SK-N-SH (cell line): Measurements from ENCODE around the gene PTPRB.

Experiments
- EP300 ChIP-seq, 2 experiments: IDR thresholded peaks; 2 replicates each; pipeline versions ENCODE4 v1.4.0 to v1.6.1; 2012; ENCODE audit warnings: borderline replicate concordance in 1 of 2, low read depth in 1 of 2, low read length in 1 of 2
- EZH2phosphoT487 ChIP-seq: fragments of 200-600 bp; sonication (generic); IDR thresholded peaks from 2 replicates; pipeline ENCODE4 v1.6.1; 2017; ENCODE audit warnings: low read depth, mixed run types, mild to moderate bottlenecking, antibody characterized with exemption, moderate library complexity, borderline replicate concordance
- FOXM1 ChIP-seq: IDR thresholded peaks from 2 replicates; pipeline ENCODE4 v1.4.0; 2012; ENCODE audit warnings: low read depth, mild to moderate bottlenecking
- GABPA ChIP-seq: IDR thresholded peaks from 2 replicates; pipeline ENCODE4 v1.4.0; 2012; ENCODE audit warnings: low read depth, mild to moderate bottlenecking
- POLR2AphosphoS5 ChIP-seq: IDR thresholded peaks from 2 replicates; pipeline ENCODE4 v1.6.1; 2012; ENCODE audit warnings: low read depth, low read length
- RCOR1 ChIP-seq: fragments of 150-350 bp; IDR thresholded peaks from 2 replicates; pipeline ENCODE4 v1.6.1; 2017; ENCODE audit warnings: antibody characterized with exemption, low read length
- SMC3 ChIP-seq: IDR thresholded peaks from 2 replicates; pipeline ENCODE4 v1.6.1; 2012; ENCODE audit warnings: low read depth, low read length, improper control_type of control experiment
- YY1 ChIP-seq: IDR thresholded peaks from 2 replicates; pipeline ENCODE4 v1.4.0; 2012; ENCODE audit warnings: low read depth, mild to moderate bottlenecking
- TF ChIP-seq, protein P1 (sequence below): fragments of 150-350 bp; IDR thresholded peaks from 2 replicates; pipeline ENCODE4 v1.6.1; 2016; ENCODE audit warnings: mild to moderate bottlenecking, low read depth, low read length
- TF ChIP-seq, protein P2 (sequence below): IDR thresholded peaks from 2 replicates; pipeline ENCODE4; 2012
- TF ChIP-seq, protein P3 (sequence below): fragments of 200-600 bp; sonication (generic); IDR thresholded peaks from 2 replicates; pipeline ENCODE4 v1.6.1; 2017; ENCODE audit warnings: antibody characterized with exemption, mild to moderate bottlenecking, moderate library complexity
- TF ChIP-seq, protein P4 (sequence below): IDR thresholded peaks from 2 replicates; pipeline ENCODE4 v1.4.0; 2012; ENCODE audit warnings: low read depth, borderline replicate concordance
- TF ChIP-seq, protein P5 (sequence below): IDR thresholded peaks from 2 replicates; pipeline ENCODE4 v1.6.1; 2012; ENCODE audit warnings: mild to moderate bottlenecking, low read depth, low read length, moderate library complexity

DNA sequence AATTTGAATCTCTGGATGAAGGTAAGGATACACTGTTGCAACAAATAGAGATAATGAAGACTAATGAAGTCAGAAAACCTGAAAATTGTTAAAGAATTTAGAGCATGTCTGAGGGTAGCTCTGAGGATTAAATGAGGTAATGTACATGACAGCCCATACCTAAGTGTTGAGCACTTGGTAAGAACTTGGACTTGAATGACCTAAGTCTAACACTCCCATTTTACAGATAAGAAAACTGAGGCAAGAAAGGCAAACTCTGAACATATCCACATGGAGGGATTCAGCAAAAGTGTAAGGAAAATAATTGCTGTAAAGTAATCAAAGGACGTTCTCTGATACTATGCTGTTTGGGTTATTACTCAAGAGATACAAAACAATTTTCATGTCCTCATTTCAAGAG lies 29.0 kb downstream of the PTPRB start:
- TF ChIP-seq, protein P1, sequence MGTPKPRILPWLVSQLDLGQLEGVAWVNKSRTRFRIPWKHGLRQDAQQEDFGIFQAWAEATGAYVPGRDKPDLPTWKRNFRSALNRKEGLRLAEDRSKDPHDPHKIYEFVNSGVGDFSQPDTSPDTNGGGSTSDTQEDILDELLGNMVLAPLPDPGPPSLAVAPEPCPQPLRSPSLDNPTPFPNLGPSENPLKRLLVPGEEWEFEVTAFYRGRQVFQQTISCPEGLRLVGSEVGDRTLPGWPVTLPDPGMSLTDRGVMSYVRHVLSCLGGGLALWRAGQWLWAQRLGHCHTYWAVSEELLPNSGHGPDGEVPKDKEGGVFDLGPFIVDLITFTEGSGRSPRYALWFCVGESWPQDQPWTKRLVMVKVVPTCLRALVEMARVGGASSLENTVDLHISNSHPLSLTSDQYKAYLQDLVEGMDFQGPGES = no peak
- no peak for TF ChIP-seq SMC3
- TF ChIP-seq RCOR1 = no peak
- TF ChIP-seq, protein P2, sequence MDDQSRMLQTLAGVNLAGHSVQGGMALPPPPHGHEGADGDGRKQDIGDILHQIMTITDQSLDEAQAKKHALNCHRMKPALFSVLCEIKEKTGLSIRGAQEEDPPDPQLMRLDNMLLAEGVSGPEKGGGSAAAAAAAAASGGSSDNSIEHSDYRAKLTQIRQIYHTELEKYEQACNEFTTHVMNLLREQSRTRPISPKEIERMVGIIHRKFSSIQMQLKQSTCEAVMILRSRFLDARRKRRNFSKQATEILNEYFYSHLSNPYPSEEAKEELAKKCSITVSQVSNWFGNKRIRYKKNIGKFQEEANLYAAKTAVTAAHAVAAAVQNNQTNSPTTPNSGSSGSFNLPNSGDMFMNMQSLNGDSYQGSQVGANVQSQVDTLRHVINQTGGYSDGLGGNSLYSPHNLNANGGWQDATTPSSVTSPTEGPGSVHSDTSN = no peak
- TF ChIP-seq, protein P3, sequence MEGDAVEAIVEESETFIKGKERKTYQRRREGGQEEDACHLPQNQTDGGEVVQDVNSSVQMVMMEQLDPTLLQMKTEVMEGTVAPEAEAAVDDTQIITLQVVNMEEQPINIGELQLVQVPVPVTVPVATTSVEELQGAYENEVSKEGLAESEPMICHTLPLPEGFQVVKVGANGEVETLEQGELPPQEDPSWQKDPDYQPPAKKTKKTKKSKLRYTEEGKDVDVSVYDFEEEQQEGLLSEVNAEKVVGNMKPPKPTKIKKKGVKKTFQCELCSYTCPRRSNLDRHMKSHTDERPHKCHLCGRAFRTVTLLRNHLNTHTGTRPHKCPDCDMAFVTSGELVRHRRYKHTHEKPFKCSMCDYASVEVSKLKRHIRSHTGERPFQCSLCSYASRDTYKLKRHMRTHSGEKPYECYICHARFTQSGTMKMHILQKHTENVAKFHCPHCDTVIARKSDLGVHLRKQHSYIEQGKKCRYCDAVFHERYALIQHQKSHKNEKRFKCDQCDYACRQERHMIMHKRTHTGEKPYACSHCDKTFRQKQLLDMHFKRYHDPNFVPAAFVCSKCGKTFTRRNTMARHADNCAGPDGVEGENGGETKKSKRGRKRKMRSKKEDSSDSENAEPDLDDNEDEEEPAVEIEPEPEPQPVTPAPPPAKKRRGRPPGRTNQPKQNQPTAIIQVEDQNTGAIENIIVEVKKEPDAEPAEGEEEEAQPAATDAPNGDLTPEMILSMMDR = no peak
- TF ChIP-seq EP300 (IDR thresholded peaks at IDR 0.05; ENCODE audit: borderline replicate concordance in 1 of 2, low read depth in 1 of 2, low read length in 1 of 2) = no peak
- TF ChIP-seq EZH2phosphoT487 = no peak
- no peak for TF ChIP-seq FOXM1
- no peak for TF ChIP-seq POLR2AphosphoS5
- TF ChIP-seq, protein P4, sequence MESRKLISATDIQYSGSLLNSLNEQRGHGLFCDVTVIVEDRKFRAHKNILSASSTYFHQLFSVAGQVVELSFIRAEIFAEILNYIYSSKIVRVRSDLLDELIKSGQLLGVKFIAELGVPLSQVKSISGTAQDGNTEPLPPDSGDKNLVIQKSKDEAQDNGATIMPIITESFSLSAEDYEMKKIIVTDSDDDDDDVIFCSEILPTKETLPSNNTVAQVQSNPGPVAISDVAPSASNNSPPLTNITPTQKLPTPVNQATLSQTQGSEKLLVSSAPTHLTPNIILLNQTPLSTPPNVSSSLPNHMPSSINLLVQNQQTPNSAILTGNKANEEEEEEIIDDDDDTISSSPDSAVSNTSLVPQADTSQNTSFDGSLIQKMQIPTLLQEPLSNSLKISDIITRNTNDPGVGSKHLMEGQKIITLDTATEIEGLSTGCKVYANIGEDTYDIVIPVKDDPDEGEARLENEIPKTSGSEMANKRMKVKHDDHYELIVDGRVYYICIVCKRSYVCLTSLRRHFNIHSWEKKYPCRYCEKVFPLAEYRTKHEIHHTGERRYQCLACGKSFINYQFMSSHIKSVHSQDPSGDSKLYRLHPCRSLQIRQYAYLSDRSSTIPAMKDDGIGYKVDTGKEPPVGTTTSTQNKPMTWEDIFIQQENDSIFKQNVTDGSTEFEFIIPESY = no peak
- TF ChIP-seq, protein P5, sequence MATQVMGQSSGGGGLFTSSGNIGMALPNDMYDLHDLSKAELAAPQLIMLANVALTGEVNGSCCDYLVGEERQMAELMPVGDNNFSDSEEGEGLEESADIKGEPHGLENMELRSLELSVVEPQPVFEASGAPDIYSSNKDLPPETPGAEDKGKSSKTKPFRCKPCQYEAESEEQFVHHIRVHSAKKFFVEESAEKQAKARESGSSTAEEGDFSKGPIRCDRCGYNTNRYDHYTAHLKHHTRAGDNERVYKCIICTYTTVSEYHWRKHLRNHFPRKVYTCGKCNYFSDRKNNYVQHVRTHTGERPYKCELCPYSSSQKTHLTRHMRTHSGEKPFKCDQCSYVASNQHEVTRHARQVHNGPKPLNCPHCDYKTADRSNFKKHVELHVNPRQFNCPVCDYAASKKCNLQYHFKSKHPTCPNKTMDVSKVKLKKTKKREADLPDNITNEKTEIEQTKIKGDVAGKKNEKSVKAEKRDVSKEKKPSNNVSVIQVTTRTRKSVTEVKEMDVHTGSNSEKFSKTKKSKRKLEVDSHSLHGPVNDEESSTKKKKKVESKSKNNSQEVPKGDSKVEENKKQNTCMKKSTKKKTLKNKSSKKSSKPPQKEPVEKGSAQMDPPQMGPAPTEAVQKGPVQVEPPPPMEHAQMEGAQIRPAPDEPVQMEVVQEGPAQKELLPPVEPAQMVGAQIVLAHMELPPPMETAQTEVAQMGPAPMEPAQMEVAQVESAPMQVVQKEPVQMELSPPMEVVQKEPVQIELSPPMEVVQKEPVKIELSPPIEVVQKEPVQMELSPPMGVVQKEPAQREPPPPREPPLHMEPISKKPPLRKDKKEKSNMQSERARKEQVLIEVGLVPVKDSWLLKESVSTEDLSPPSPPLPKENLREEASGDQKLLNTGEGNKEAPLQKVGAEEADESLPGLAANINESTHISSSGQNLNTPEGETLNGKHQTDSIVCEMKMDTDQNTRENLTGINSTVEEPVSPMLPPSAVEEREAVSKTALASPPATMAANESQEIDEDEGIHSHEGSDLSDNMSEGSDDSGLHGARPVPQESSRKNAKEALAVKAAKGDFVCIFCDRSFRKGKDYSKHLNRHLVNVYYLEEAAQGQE = no peak
- TF ChIP-seq YY1 = no peak
- no peak for TF ChIP-seq GABPA
